ENCODE results near the gene RAET1G.
A peak's percentile ranks its signal among the peaks of the same experiment; 100 is the strongest.
"Not testable (repeated sequence)": the region's sequence is repeated elsewhere in the genome, so short reads cannot be mapped to it uniquely, and the experiment has no call there.

The RAET1G gene, protein sequence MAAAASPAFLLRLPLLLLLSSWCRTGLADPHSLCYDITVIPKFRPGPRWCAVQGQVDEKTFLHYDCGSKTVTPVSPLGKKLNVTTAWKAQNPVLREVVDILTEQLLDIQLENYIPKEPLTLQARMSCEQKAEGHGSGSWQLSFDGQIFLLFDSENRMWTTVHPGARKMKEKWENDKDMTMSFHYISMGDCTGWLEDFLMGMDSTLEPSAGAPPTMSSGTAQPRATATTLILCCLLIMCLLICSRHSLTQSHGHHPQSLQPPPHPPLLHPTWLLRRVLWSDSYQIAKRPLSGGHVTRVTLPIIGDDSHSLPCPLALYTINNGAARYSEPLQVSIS

GRCh38 chr6:149922642-149923326, at the start of gene RAET1G:
Gene RAET1G, minus strand, starts transcription at chr6:149923121. Its CDS starts 111 bp downstream, at chr6:149923010.
- DNase-seq: peak; percentile 87

DNA sequence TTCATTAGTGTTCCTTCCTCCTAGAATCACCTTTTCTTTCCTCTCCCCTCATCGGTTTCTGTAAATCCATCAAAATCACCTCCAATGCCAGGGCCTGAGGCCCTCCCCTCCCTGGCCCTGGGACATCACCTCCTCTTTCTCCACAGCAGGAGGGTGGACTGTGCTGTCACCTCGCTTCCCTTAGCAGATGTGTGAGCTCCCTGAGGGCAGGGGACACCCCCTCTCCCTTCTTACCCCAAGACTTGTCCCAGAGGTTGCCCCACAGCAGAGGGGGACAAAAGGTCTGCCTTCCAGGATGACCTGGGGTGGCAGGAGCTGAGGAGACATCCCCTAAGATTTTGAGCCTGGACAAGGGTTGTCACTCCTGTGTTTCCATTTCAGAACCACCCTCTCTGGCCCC, 46.7 kb upstream of the RAET1G start:
- no peak for DNase-seq

DNA sequence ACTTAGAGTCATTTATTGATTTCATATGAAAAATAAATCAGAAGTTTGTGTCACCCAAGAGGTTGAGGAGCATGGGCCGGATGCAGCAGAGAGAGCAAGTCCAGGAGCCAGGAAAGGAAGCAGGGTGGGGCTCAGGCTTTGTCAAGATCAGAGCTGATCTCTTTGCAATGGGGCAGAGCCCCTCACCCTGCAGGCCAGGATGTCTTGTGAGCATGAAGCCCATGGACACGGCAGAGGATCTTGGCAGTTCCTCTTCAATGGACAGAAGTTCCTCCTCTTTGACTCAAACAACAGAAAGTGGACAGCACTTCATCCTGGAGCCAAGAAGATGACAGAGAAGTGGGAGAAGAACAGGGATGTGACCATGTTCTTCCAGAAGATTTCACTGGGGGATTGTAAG, 46.0 kb upstream of the RAET1G start:
- not testable (repeated sequence) for DNase-seq

DNA sequence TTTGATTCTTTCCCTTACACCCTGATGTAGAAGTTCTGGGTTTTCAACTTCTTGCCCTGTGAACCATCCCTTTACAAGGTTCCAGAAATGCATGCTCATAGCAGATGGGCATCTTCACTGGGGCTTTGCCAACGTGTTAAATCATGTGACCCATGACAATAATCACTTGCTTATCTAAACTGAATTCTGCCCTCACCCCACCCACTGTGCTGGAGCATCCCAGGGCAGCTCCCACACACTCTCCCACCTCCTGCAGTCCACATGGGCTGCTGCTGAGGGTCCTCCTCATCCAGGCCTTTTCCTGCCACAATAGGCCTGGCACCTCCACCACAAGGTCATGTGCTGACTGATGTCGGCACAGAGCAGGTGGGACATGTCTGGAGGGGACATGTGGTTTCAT, 45.1 kb upstream of the RAET1G start:
- DNase-seq: not testable (repeated sequence)

GRCh38 chr6:149967591-149967990, 44.7 kb upstream of the RAET1G start:
- no peak for DNase-seq

- DNase-seq: not testable (repeated sequence)
Observed at GRCh38 chr6:149966319-149966718, 43.4 kb upstream of the RAET1G start.

GRCh38 chr6:149965194-149966020, 42.5 kb upstream of the RAET1G start:
- peak; percentile 30 for DNase-seq

DNA sequence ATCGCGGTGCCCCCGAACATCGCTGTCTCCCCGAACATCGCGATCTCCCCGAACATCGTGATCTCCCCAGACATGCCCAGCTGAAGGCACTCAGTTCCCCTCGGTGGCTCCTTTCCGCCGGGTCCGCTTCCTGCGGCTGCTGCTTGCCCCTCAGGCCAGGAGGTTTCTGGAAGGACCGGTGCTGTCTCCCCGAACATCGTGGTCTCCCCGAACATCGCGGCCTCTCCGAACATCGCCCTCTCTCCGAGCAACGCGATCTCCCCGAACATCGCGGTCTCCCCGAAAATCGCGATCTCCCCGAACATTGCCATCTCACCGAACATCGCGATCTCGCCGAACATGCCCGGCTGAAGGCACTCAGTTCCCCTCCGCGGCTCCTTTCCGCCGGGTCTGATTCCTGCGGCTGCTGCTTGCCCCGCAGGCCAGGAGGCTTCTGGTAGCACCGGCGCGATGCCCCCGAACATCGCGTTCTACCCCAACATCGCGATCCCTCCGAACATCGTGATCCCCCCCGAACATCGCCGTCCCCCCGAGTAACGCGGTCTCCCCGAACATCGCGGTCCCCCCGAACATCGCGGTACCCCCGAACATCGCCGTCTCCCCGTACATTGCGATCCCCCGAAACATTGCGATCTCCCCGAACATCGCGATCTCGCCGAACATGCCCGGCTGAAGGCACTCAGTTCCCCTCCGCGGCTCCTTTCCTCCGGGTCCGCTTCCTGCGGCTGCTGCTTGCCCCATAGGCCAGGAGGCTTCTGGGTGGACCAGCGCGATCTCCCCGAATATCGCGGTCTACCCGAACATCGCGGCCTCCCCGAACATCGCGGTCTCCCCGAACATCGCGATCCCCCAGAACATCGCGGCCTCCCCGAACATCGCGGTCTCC, 41.6 kb upstream of the RAET1G start:
- peak; percentile 30 for DNase-seq

- peak; percentile 86 for DNase-seq
Observed at GRCh38 chr6:149963462-149964307, 40.8 kb upstream of the RAET1G start, which contains the start of gene ULBP1. Gene ULBP1, plus strand, starts transcription at chr6:149963943. Its CDS starts 107 bp downstream, at chr6:149964050.

DNA sequence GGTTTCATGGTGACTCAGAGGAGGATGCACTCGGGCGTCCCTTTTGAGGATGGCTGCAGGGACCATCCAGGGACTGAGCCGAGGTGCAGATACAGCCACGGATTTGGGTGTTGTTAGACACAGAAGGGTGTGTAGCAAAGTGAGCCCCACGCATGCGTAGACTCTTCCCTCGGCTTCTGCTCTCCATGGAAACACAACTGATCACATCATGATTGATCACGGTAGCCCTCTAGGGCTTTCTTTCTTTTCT, 40.2 kb upstream of the RAET1G start:
- DNase-seq: peak; percentile 59

GRCh38 chr6:149962461-149963211, 39.7 kb upstream of the RAET1G start:
- DNase-seq: no peak

DNA sequence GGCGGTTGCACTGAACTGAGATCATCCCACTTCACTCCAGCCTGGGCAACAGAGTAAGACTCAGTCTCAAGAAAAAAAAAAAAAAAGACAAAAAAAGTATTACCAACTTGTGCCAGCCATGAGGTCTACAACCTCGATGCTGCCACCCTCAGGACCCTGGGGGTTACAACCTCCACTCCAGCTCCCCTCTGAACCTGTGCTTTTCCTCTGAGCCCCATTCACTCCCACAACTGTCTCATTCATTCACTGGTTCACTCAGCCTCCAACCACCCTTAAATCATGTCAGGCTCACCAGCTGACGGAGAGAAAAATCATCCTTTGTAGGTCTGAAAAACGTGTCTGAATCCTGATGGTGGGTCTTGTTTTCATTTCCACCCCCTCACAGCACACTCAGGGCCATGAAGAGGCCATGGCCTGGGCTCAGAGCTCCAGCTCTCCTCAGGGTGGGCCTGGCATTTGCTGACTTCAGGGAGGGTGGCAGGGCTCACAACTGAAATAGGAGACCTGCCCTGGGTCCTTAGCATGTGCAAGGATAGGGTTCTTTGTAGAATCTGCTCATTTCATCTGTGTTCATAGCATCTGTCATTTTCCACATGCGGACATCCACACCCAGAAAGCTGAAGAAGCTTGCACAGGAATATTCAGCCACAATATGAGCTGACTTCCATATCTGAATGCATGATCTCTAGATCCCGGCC, 39.0 kb upstream of the RAET1G start:
- DNase-seq: peak; percentile 53

GRCh38 chr6:149960488-149960887, 37.6 kb upstream of the RAET1G start:
- no peak for DNase-seq

GRCh38 chr6:149959806-149960205, 36.9 kb upstream of the RAET1G start:
- not testable (repeated sequence) for DNase-seq

DNA sequence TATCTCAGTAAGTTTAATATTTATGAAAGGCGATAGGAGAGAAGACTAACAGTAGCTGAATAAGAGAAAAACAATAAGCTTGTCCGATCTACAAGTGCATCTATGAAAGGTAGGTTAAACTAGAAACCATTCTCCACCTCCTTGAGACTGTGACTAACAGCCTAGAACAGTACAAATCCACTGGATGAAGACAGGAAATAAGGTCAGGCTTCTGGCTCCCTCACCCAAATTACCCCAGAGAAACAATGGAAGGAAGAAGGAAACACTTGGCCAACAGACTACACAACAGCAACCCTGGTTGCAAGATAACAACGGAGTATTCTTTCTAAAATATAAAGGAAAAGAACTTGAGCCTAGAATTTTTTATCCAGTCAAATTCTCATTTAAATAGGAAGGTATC, 35.2 kb upstream of the RAET1G start:
- DNase-seq: not testable (repeated sequence)

DNA sequence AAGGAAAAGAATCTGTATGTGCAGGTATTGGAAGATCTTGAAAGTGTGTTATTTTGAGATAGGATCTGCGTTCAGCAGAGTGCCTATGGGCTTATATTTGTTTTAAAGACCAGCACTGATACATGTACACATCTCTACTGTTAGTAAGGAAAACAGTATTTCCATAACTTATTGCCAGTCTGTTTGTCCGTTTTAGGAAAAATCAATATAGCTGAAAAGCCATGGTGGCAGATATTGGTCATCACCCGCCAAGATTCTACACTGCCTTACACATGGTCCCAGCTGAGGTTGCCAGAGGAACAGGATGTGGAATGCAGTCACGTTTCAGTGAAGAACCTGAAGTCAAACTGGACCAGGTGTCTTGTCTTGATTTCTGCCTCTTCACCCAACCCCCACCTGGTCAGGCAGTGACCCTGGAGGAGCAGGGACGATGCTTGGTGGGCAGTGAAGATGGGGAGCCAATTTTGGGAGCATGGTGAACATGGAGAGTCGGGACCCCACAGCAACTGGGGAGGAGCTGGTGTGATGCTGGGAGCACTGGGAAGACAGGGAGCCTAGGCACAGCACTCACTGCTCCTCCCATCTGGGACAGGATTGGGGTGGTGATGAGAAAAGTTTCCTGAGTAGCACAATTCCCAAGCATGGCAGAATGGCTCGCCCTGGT, 32.9 kb upstream of the RAET1G start:
- DNase-seq: not testable (repeated sequence)

GRCh38 chr6:149954984-149955653, 32.2 kb upstream of the RAET1G start:
- not testable (repeated sequence) for DNase-seq

GRCh38 chr6:149954328-149954983, 31.5 kb upstream of the RAET1G start:
- DNase-seq: not testable (repeated sequence)
